Fibroblast of lung (primary cell): ENCODE results near the gene MPL. TPM values are rescaled to one million over a fixed set of nuclear protein-coding genes. Genes with fewer than 3 reads are reported as not detected.

Experiments used
- DNase-seq, 2 donors: peaks; one replicate each; pipeline versions ENCODE4 v3.0.0 to v3.0.0-alpha.2; 2010; ENCODE audit warnings: low read depth in 2 of 2
- H2AFZ ChIP-seq: 2 replicates; pipeline ENCODE4 v1.5.1; 2012; ENCODE audit warnings: low read length, control low read depth, inconsistent platforms
- H3K27ac ChIP-seq: 2 replicates; pipeline ENCODE4 v1.5.1; 2011; ENCODE audit warnings: low read length, control low read depth; ENCODE audit not compliant: insufficient read depth
- H3K27me3 ChIP-seq: 2 replicates; pipeline ENCODE4 v1.5.1; 2011; ENCODE audit warnings: mild to moderate bottlenecking, low read length; ENCODE audit not compliant: control insufficient read depth, insufficient read depth
- H3K36me3 ChIP-seq: 2 replicates; pipeline ENCODE4 v1.5.1; 2011; ENCODE audit warnings: low read length; ENCODE audit not compliant: control insufficient read depth, insufficient read depth
- H3K4me1 ChIP-seq: 2 replicates; pipeline ENCODE4 v1.5.1; 2011; ENCODE audit warnings: low read length; ENCODE audit not compliant: control insufficient read depth, insufficient read depth; ENCODE audit errors: extremely low read depth
- H3K4me2 ChIP-seq: 2 replicates; pipeline ENCODE4 v1.5.1; 2011; ENCODE audit warnings: low read length, control low read depth; ENCODE audit not compliant: insufficient read depth; ENCODE audit errors: extremely low read depth
- H3K4me3 ChIP-seq, 4 experiments: fragments of 200-600 bp in 1 of 4; sonication (generic) in 1 of 4; replicated peaks in 1 of 4; 2 replicates each; pipeline ENCODE4 v1.5.1; 2011 to 2016; ENCODE audit warnings: low read length in 4 of 4, low read depth in 3 of 4, mild to moderate bottlenecking in 3 of 4, control low read depth in 2 of 4, inconsistent platforms in 1 of 4, mixed read lengths in 1 of 4; ENCODE audit not compliant: insufficient read depth in 1 of 4; ENCODE audit errors: control extremely low read depth in 1 of 4
- H3K79me2 ChIP-seq: 2 replicates; pipeline ENCODE4 v1.5.1; 2012; ENCODE audit warnings: mild to moderate bottlenecking, low read length, inconsistent platforms; ENCODE audit not compliant: control insufficient read depth, insufficient read depth
- H3K9ac ChIP-seq: 2 replicates; pipeline ENCODE4 v1.5.1; 2011; ENCODE audit warnings: mild to moderate bottlenecking, low read length, control low read depth; ENCODE audit not compliant: insufficient read depth
- H3K9me3 ChIP-seq: 2 replicates; pipeline ENCODE4 v1.5.1; 2012; ENCODE audit warnings: low read depth, low read length; ENCODE audit not compliant: control insufficient read depth, insufficient read depth
- H4K20me1 ChIP-seq: 2 replicates; pipeline ENCODE4 v1.5.1; 2011; ENCODE audit warnings: low read length; ENCODE audit not compliant: control insufficient read depth, insufficient read depth; ENCODE audit errors: extremely low read depth
- CTCF ChIP-seq, 2 donors: IDR thresholded peaks in 1 of 2; conservative IDR thresholded peaks in 1 of 2; 1 replicate in 1 of 2; 2 replicates in 1 of 2; pipeline ENCODE4 v1.5.1; 2011 to 2012; ENCODE audit warnings: low read length in 2 of 2, control low read depth in 1 of 2, inconsistent platforms in 1 of 2, low read depth in 1 of 2, mild to moderate bottlenecking in 1 of 2
- EZH2 ChIP-seq: IDR thresholded peaks from 2 replicates; pipeline ENCODE4 v1.5.1; 2012; ENCODE audit warnings: low read length, control low read depth, mild to moderate bottlenecking; ENCODE audit errors: missing control alignments
- polyA plus RNA-seq, 2 donors: library from polyadenylated mRNA; depleted of rRNA in 1 of 2; stranded (reverse) in 1 of 2; unstranded in 1 of 2; fragments of >200 nt; gene quantifications; 2 replicates each; pipeline ENCODE4 v1.2.1, GENCODE V29; 2011 to 2012; ENCODE audit warnings: missing spikeins in 1 of 2
- total RNA-seq: library from RNA; depleted of rRNA; stranded (reverse); fragments of >200 nt; gene quantifications from 2 replicates; pipeline ENCODE4 v1.2.1, GENCODE V29; 2014

Gene MPL
- total and polyA plus RNA-seq, 2 donors (not counting 1 experiment from before 2014, with no cell fraction given) = not detected

- no peak for DNase-seq
- Histone ChIP-seq H3K36me3 (no peaks in the 10 kb centered on the region), H3K4me3 (no peak overlapping the region), H3K27me3 (no peaks in the 10 kb centered on the region), H3K4me1 (no peaks in the 10 kb centered on the region), H3K9ac (no peak overlapping the region), H3K79me2 (no peaks in the 10 kb centered on the region), H3K4me2 (no peak overlapping the region), H3K9me3 (no peaks in the 10 kb centered on the region), H3K27ac (no peak overlapping the region), H4K20me1 (no peaks in the 10 kb centered on the region), H2AFZ (no peak overlapping the region)
- no peak for TF ChIP-seq EZH2
- TF ChIP-seq CTCF (conservative IDR thresholded peaks at IDR 0.05 in 1 of 2, IDR thresholded peaks at IDR 0.05 in 1 of 2; ENCODE audit: low read depth in 1 of 2, low read length in 2 of 2) = no peak
Measured at GRCh38 chr1:43325381-43325780, 12.2 kb upstream of the MPL start.

GRCh38 chr1:43327549-43328292, 9.9 kb upstream of the MPL start:
- TF ChIP-seq EZH2 = no peak
- TF ChIP-seq CTCF (conservative IDR thresholded peaks at IDR 0.05 in 1 of 2, IDR thresholded peaks at IDR 0.05 in 1 of 2; ENCODE audit: low read depth in 1 of 2, low read length in 2 of 2) = no peak
- no peak for DNase-seq

GRCh38 chr1:43329995-43330751, 7.4 kb upstream of the MPL start:
- no peaks in the 10 kb centered on the region for H3K79me2 ChIP-seq
- peak; percentile 46 to 88 for DNase-seq
- H3K4me1 ChIP-seq = no peaks in the 10 kb centered on the region
- no peaks in the 10 kb centered on the region for H4K20me1 ChIP-seq
- no peak overlapping the region for H3K9ac ChIP-seq
- H3K4me3 ChIP-seq = no peak overlapping the region
- H3K36me3 ChIP-seq = no peaks in the 10 kb centered on the region
- no peaks in the 10 kb centered on the region for H3K27me3 ChIP-seq
- H3K4me2 ChIP-seq = no peak overlapping the region
- no peak for TF ChIP-seq EZH2
- no peak for TF ChIP-seq CTCF (conservative IDR thresholded peaks at IDR 0.05 in 1 of 2, IDR thresholded peaks at IDR 0.05 in 1 of 2; ENCODE audit: low read depth in 1 of 2, low read length in 2 of 2)
- peak overlapping the region; percentile 44 for H2AFZ ChIP-seq
- no peak overlapping the region for H3K27ac ChIP-seq
- no peaks in the 10 kb centered on the region for H3K9me3 ChIP-seq

More at GRCh38 chr1:43327549-43328292, 9.9 kb upstream of the MPL start:
- no peaks in the 10 kb centered on the region for H3K79me2 ChIP-seq
- no peaks in the 10 kb centered on the region for H3K36me3 ChIP-seq
- no peaks in the 10 kb centered on the region for H3K4me1 ChIP-seq
- no peaks in the 10 kb centered on the region for H3K9me3 ChIP-seq
- H4K20me1 ChIP-seq = no peaks in the 10 kb centered on the region
- H3K9ac ChIP-seq = no peak overlapping the region
- no peak overlapping the region for H3K4me3 ChIP-seq
- H3K4me2 ChIP-seq = no peak overlapping the region
- H2AFZ ChIP-seq = no peak overlapping the region
- H3K27ac ChIP-seq = no peak overlapping the region
- no peaks in the 10 kb centered on the region for H3K27me3 ChIP-seq
